HEK293 (cell line): ENCODE measurements around the gene ARID3B.

Source experiments
- CTCF ChIA-PET: fragments of 350-600 bp; formaldehyde crosslinking; extraction: SDS; loops from one replicate; lab custom pipeline; 2021; ENCODE audit warnings: antibody characterized with exemption; lab: Yijun Ruan, JAX
- POLR2A ChIA-PET: fragments of 300-600 bp; formaldehyde crosslinking; extraction: SDS; loops from one replicate; lab custom pipeline; 2020; ENCODE audit warnings: antibody characterized with exemption, inconsistent platforms; lab: Yijun Ruan, JAX
- H3K27ac ChIP-seq: fragments of 200-500 bp; sonication (Bioruptor generic); 2 replicates; pipeline ENCODE4 v1.5.1; 2014; ENCODE audit warnings: low read depth, low read length, control low read depth, inconsistent platforms; ENCODE audit errors: extremely low read depth
- H3K36me3 ChIP-seq, 2 experiments: fragments of 200-500 bp in 1 of 2; sonication (Bioruptor generic) in 1 of 2; 1 replicate in 1 of 2; 2 replicates in 1 of 2; pipeline ENCODE4 v1.5.1; 2014 to 2017; ENCODE audit warnings: inconsistent platforms in 2 of 2, low read length in 2 of 2; ENCODE audit not compliant: control insufficient read depth in 2 of 2, insufficient read depth in 1 of 2
- H3K4me1 ChIP-seq: fragments of 200-500 bp; sonication (Bioruptor generic); 2 replicates; pipeline ENCODE4 v1.5.1; 2014; ENCODE audit warnings: mild to moderate bottlenecking, low read length, inconsistent platforms; ENCODE audit not compliant: control insufficient read depth, insufficient read depth
- H3K4me3 ChIP-seq: 2 replicates; pipeline ENCODE4 v1.5.1; 2011; ENCODE audit warnings: low read depth, mild to moderate bottlenecking, control low read depth, low read length, moderate library complexity
- H3K9me3 ChIP-seq: fragments of 200-500 bp; sonication (Bioruptor generic); 2 replicates; pipeline ENCODE4 v1.5.1; 2014; ENCODE audit warnings: low read depth, low read length, inconsistent platforms; ENCODE audit not compliant: control insufficient read depth, insufficient read depth
- EGR2 ChIP-seq: fragments of 450-650 bp; formaldehyde crosslinking; IDR thresholded peaks from 2 replicates; pipeline ENCODE4 v1.5.1; 2016; ENCODE audit warnings: low read depth, missing biosample characterization, missing genetic modification characterization
- IKZF3 ChIP-seq: fragments of 450-650 bp; IDR thresholded peaks from 2 replicates; pipeline ENCODE4 v1.5.0; 2018; ENCODE audit warnings: missing biosample characterization, mild to moderate bottlenecking, missing genetic modification characterization, moderate library complexity
- KLF16 ChIP-seq: fragments of 450-650 bp; formaldehyde crosslinking; IDR thresholded peaks from 2 replicates; pipeline ENCODE4 v1.5.1; 2017; ENCODE audit warnings: missing biosample characterization, missing genetic modification characterization
- KLF8 ChIP-seq: fragments of 450-650 bp; formaldehyde crosslinking; IDR thresholded peaks from 2 replicates; pipeline ENCODE4 v1.5.1; 2016; ENCODE audit warnings: missing biosample characterization, missing genetic modification characterization
- MZF1 ChIP-seq: fragments of 450-650 bp; formaldehyde crosslinking; IDR thresholded peaks from 2 replicates; pipeline ENCODE4 v1.5.1; 2017; ENCODE audit warnings: missing biosample characterization, missing genetic modification characterization, borderline replicate concordance
- SCRT2 ChIP-seq: fragments of 450-650 bp; formaldehyde crosslinking; IDR thresholded peaks from 2 replicates; pipeline ENCODE4 v1.5.1; 2016; ENCODE audit warnings: missing biosample characterization, missing genetic modification characterization
- YY1 ChIP-seq: fragments of 450-650 bp; formaldehyde crosslinking; IDR thresholded peaks from 2 replicates; pipeline ENCODE4 v1.5.1; 2018; ENCODE audit warnings: missing biosample characterization, missing genetic modification characterization
- ZNF184 ChIP-seq: fragments of 450-650 bp; IDR thresholded peaks from 2 replicates; pipeline ENCODE4 v1.5.1; 2018; ENCODE audit warnings: missing biosample characterization, mild to moderate bottlenecking, missing genetic modification characterization
- ZNF2 ChIP-seq: fragments of 450-650 bp; formaldehyde crosslinking; IDR thresholded peaks from 2 replicates; pipeline ENCODE4 v1.5.1; 2016; ENCODE audit warnings: missing biosample characterization, missing genetic modification characterization
- ZNF23 ChIP-seq: fragments of 450-650 bp; formaldehyde crosslinking; IDR thresholded peaks from 2 replicates; pipeline ENCODE4 v1.5.1; 2016; ENCODE audit warnings: missing biosample characterization, missing genetic modification characterization, borderline replicate concordance
- ZNF311 ChIP-seq: fragments of 450-650 bp; formaldehyde crosslinking; IDR thresholded peaks from 2 replicates; pipeline ENCODE4 v1.5.1; 2017; ENCODE audit warnings: missing biosample characterization, missing genetic modification characterization, borderline replicate concordance
- ZNF335 ChIP-seq: fragments of 450-650 bp; formaldehyde crosslinking; conservative IDR thresholded peaks from 2 replicates; pipeline ENCODE4 v1.5.1; 2016; ENCODE audit warnings: missing biosample characterization, missing genetic modification characterization
- ZNF37A ChIP-seq: fragments of 450-650 bp; IDR thresholded peaks from 2 replicates; pipeline ENCODE4 v1.5.1; 2018; ENCODE audit warnings: missing biosample characterization, missing genetic modification characterization
- ZNF398 ChIP-seq: fragments of 450-650 bp; formaldehyde crosslinking; IDR thresholded peaks from 2 replicates; pipeline ENCODE4 v1.5.1; 2017; ENCODE audit warnings: missing biosample characterization, missing genetic modification characterization
- ZNF433 ChIP-seq: fragments of 450-650 bp; formaldehyde crosslinking; IDR thresholded peaks from 2 replicates; pipeline ENCODE4 v1.5.1; 2016; ENCODE audit warnings: missing biosample characterization, missing genetic modification characterization, low read depth
- ZNF501 ChIP-seq: fragments of 450-650 bp; formaldehyde crosslinking; IDR thresholded peaks from 2 replicates; pipeline ENCODE4 v1.5.1; 2016; ENCODE audit warnings: missing biosample characterization, missing genetic modification characterization
- ZNF555 ChIP-seq: fragments of 450-650 bp; formaldehyde crosslinking; conservative IDR thresholded peaks from 2 replicates; pipeline ENCODE4 v1.5.1; 2017; ENCODE audit warnings: missing biosample characterization, mild to moderate bottlenecking, missing genetic modification characterization, inconsistent platforms
- ZNF600 ChIP-seq: fragments of 450-650 bp; formaldehyde crosslinking; IDR thresholded peaks from 2 replicates; pipeline ENCODE4 v1.5.1; 2016; ENCODE audit warnings: missing biosample characterization, missing genetic modification characterization
- ZNF626 ChIP-seq: fragments of 450-650 bp; sonication (Bioruptor Pico); formaldehyde crosslinking; IDR thresholded peaks from 2 replicates; pipeline ENCODE4 v1.5.1; 2018; ENCODE audit warnings: missing biosample characterization, missing genetic modification characterization, inconsistent platforms
- ZNF645 ChIP-seq: fragments of 450-650 bp; formaldehyde crosslinking; IDR thresholded peaks from 2 replicates; pipeline ENCODE4; 2016; ENCODE audit warnings: missing biosample characterization, missing genetic modification characterization
- ZNF76 ChIP-seq: fragments of 450-650 bp; formaldehyde crosslinking; IDR thresholded peaks from 2 replicates; pipeline ENCODE4; 2016; ENCODE audit warnings: low read depth, missing biosample characterization, missing genetic modification characterization, borderline replicate concordance
- ZSCAN16 ChIP-seq: fragments of 450-650 bp; formaldehyde crosslinking; IDR thresholded peaks from 2 replicates; pipeline ENCODE4 v1.5.1; 2016; ENCODE audit warnings: missing biosample characterization, missing genetic modification characterization
- TF ChIP-seq, protein P1 (sequence below): fragments of 450-650 bp; formaldehyde crosslinking; IDR thresholded peaks from 2 replicates; pipeline ENCODE4 v1.5.1; 2017; ENCODE audit warnings: missing biosample characterization, missing genetic modification characterization
- TF ChIP-seq, protein P2 (sequence below): fragments of 450-650 bp; formaldehyde crosslinking; IDR thresholded peaks from 2 replicates; pipeline ENCODE4 v1.5.1; 2017; ENCODE audit warnings: missing biosample characterization, missing genetic modification characterization

ARID3B gene

GRCh38 chr15:74520407-74520806 is 20.6 kb upstream of the ARID3B start:
- H3K4me1 ChIP-seq = no peaks in the 10 kb centered on the region
- POLR2A ChIA-PET = interaction anchor here (0.7 kb wide), 1 partner anchor 605 kb away, joined by 3 read pairs; no protein-coding TSS in a partner anchor
- TF ChIP-seq ZNF645 (tag by site-specific recombination) (no peak), MZF1 (tag by site-specific recombination) (no peak), YY1 (tag by site-specific recombination) (no peak), ZNF2 (tag by site-specific recombination) (no peak), ZNF76 (tag by site-specific recombination) (no peak), ZSCAN16 (tag by site-specific recombination) (no peak), ZNF626 (tag by site-specific recombination) (no peak), ZNF184 (tag by site-specific recombination) (no peak), ZNF398 (tag by site-specific recombination) (no peak), ZNF335 (tag by site-specific recombination) (no peak), ZNF433 (tag by site-specific recombination) (no peak), SCRT2 (tag by site-specific recombination) (no peak), ZNF23 (tag by site-specific recombination) (no peak), ZNF555 (tag by site-specific recombination) (no peak)
- TF ChIP-seq, protein P1, sequence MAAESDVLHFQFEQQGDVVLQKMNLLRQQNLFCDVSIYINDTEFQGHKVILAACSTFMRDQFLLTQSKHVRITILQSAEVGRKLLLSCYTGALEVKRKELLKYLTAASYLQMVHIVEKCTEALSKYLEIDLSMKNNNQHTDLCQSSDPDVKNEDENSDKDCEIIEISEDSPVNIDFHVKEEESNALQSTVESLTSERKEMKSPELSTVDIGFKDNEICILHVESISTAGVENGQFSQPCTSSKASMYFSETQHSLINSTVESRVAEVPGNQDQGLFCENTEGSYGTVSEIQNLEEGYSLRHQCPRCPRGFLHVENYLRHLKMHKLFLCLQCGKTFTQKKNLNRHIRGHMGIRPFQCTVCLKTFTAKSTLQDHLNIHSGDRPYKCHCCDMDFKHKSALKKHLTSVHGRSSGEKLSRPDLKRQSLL (tag by site-specific recombination) = no peak
- TF ChIP-seq, all 188 proteins: peak for 0
- Histone ChIP-seq H3K4me3 (no peak overlapping the region), H3K9me3 (no peaks in the 10 kb centered on the region), H3K36me3 (no peaks in the 10 kb centered on the region), H3K27ac (no peak overlapping the region)
- CTCF ChIA-PET = no interaction called here

DNA sequence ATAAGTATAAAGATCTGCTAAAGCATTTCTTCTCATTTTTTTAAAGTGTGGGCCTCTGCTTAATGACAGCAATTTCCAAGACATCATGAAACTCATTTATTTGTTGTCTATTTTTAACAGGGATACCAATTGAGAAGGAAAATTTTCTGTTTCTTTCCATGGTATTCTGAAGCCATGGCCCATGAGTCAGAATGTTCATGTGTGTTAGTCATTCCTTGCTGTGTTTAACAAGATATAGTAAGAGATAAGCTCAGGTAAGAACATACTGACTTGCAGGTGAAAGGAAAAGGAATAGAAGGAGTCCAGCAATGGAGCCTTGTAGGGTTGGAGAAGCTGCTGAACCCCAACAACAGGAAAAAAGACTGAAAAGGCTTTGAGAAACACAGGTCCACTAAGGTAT is 17.0 kb upstream of the ARID3B start:
- ChIA-PET POLR2A (no interaction called here), CTCF (interaction anchor here (1.4 kb wide), 1 partner anchor 149 kb away, joined by 5 read pairs; no protein-coding TSS in a partner anchor)
- TF ChIP-seq ZNF311 (tag by site-specific recombination) = no peak
- Histone ChIP-seq H3K9me3 (no peaks in the 10 kb centered on the region), H3K4me3 (no peak overlapping the region), H3K36me3 (no peaks in the 10 kb centered on the region), H3K27ac (no peak overlapping the region), H3K4me1 (no peaks in the 10 kb centered on the region)

DNA sequence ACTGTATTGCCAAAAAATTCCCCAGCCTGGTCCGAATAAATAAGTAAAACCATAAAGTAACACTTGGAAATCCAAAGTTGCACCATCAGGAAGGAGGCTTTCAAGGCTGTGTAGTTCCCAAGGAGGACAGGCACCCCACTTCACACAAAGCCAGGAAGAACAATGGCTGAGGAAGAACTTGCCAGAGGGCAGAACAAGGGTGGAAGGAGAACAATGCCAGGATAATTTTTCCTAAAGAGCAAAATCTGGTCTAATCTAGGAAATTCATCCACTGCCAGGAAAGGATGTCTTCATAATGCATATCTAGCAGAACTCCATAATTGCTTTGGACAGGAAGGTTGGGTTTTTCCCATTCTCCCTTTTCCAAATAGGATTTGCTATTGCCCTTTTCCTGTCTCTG is 15.7 kb upstream of the ARID3B start:
- Histone ChIP-seq H3K36me3 (no peaks in the 10 kb centered on the region), H3K4me1 (no peaks in the 10 kb centered on the region), H3K4me3 (no peak overlapping the region), H3K9me3 (no peaks in the 10 kb centered on the region), H3K27ac (no peak overlapping the region)
- ChIA-PET CTCF (interaction anchor here (0.6 kb wide), 1 partner anchor 18 kb away, joined by 4 read pairs; no protein-coding TSS in a partner anchor), POLR2A (no interaction called here)
- TF ChIP-seq EGR2 (no peak), ZNF501 (no peak), KLF8 (no peak), KLF16 (tag by site-specific recombination) (no peak), ZNF37A (tag by site-specific recombination) (no peak), ZNF600 (tag by site-specific recombination) (0 out of 2 replicates have a peak, but pooled peaks have one; percentile 17), IKZF3 (tag by site-specific recombination) (peak; percentile 62)
- TF ChIP-seq, protein P2, sequence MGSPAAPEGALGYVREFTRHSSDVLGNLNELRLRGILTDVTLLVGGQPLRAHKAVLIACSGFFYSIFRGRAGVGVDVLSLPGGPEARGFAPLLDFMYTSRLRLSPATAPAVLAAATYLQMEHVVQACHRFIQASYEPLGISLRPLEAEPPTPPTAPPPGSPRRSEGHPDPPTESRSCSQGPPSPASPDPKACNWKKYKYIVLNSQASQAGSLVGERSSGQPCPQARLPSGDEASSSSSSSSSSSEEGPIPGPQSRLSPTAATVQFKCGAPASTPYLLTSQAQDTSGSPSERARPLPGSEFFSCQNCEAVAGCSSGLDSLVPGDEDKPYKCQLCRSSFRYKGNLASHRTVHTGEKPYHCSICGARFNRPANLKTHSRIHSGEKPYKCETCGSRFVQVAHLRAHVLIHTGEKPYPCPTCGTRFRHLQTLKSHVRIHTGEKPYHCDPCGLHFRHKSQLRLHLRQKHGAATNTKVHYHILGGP (tag by site-specific recombination) = peak; percentile 71; the same call in 1 of the 2 replicates
